SK-N-SH (cell line): ENCODE measurements around the gene SLC16A5.

Source experiments
- EP300 ChIP-seq, 2 experiments: IDR thresholded peaks; 2 replicates each; pipeline versions ENCODE4 v1.4.0 to v1.6.1; 2012; ENCODE audit warnings: borderline replicate concordance in 1 of 2, low read depth in 1 of 2, low read length in 1 of 2
- RCOR1 ChIP-seq: fragments of 150-350 bp; IDR thresholded peaks from 2 replicates; pipeline ENCODE4 v1.6.1; 2017; ENCODE audit warnings: antibody characterized with exemption, low read length
- TF ChIP-seq, protein P1 (sequence below): fragments of 200-600 bp; sonication (generic); IDR thresholded peaks from 2 replicates; pipeline ENCODE4 v1.6.1; 2017; ENCODE audit warnings: antibody characterized with exemption, mild to moderate bottlenecking, moderate library complexity
- TF ChIP-seq, protein P2 (sequence below): IDR thresholded peaks from 2 replicates; pipeline ENCODE4 v1.4.0; 2012; ENCODE audit warnings: low read depth
- TF ChIP-seq, protein P3 (sequence below): fragments of 150-350 bp; IDR thresholded peaks from 2 replicates; pipeline ENCODE4 v1.6.1; 2016; ENCODE audit warnings: mild to moderate bottlenecking, low read depth, low read length
- TF ChIP-seq, protein P4 (sequence below): IDR thresholded peaks from 2 replicates; pipeline ENCODE4; 2012

DNA sequence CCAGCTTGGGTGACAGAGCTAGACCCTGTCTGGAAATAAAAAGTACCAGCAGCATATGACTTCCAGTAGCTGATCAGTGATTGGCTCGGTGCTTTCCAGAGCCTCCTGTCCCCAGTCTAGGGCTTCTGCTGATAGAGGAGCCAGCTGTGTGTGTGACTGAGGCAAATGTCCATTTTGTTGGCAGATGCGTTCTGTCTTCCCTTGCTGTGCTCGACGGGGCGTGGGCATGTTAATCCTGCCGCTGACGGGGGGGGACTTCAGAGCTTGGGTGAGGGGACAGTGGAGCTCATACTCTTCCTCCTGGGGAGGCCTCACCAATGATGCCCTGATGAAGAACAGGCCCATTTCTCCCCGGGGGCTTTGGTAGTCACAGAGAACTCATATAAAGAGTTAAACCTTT lies 26.1 kb upstream of the SLC16A5 start:
- TF ChIP-seq, protein P1, sequence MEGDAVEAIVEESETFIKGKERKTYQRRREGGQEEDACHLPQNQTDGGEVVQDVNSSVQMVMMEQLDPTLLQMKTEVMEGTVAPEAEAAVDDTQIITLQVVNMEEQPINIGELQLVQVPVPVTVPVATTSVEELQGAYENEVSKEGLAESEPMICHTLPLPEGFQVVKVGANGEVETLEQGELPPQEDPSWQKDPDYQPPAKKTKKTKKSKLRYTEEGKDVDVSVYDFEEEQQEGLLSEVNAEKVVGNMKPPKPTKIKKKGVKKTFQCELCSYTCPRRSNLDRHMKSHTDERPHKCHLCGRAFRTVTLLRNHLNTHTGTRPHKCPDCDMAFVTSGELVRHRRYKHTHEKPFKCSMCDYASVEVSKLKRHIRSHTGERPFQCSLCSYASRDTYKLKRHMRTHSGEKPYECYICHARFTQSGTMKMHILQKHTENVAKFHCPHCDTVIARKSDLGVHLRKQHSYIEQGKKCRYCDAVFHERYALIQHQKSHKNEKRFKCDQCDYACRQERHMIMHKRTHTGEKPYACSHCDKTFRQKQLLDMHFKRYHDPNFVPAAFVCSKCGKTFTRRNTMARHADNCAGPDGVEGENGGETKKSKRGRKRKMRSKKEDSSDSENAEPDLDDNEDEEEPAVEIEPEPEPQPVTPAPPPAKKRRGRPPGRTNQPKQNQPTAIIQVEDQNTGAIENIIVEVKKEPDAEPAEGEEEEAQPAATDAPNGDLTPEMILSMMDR = no peak
- TF ChIP-seq, protein P2, sequence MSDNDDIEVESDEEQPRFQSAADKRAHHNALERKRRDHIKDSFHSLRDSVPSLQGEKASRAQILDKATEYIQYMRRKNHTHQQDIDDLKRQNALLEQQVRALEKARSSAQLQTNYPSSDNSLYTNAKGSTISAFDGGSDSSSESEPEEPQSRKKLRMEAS = no peak
- TF ChIP-seq EP300 (IDR thresholded peaks at IDR 0.05; ENCODE audit: borderline replicate concordance in 1 of 2, low read depth in 1 of 2, low read length in 1 of 2) = no peak
- TF ChIP-seq, protein P3, sequence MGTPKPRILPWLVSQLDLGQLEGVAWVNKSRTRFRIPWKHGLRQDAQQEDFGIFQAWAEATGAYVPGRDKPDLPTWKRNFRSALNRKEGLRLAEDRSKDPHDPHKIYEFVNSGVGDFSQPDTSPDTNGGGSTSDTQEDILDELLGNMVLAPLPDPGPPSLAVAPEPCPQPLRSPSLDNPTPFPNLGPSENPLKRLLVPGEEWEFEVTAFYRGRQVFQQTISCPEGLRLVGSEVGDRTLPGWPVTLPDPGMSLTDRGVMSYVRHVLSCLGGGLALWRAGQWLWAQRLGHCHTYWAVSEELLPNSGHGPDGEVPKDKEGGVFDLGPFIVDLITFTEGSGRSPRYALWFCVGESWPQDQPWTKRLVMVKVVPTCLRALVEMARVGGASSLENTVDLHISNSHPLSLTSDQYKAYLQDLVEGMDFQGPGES = no peak
- TF ChIP-seq, protein P4, sequence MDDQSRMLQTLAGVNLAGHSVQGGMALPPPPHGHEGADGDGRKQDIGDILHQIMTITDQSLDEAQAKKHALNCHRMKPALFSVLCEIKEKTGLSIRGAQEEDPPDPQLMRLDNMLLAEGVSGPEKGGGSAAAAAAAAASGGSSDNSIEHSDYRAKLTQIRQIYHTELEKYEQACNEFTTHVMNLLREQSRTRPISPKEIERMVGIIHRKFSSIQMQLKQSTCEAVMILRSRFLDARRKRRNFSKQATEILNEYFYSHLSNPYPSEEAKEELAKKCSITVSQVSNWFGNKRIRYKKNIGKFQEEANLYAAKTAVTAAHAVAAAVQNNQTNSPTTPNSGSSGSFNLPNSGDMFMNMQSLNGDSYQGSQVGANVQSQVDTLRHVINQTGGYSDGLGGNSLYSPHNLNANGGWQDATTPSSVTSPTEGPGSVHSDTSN = no peak
- no peak for TF ChIP-seq RCOR1
